Keratinocyte (primary cell): Measurements from ENCODE around the gene MFRP.

Experiments
- CTCF ChIP-seq, 3 experiments: IDR thresholded peaks in 1 of 3; conservative IDR thresholded peaks in 1 of 3; optimal IDR thresholded peaks in 1 of 3; 2 replicates in 2 of 3; 3 replicates in 1 of 3; pipeline versions ENCODE3 to v1.5.1; 2011; ENCODE audit warnings: low read length in 3 of 3, mild to moderate bottlenecking in 3 of 3, moderate library complexity in 2 of 3, control low read depth in 1 of 3, inconsistent platforms in 1 of 3; ENCODE audit not compliant: insufficient read depth in 2 of 3; ENCODE audit errors: extremely low read depth in 1 of 3
- EZH2 ChIP-seq: IDR thresholded peaks from one replicate; pipeline ENCODE4 v1.6.1; 2012; ENCODE audit warnings: inconsistent platforms, mild to moderate bottlenecking, low read length, moderate library complexity

GRCh38 chr11:119344291-119345010 lies 2.1 kb downstream of the MFRP start:
- TF ChIP-seq CTCF (optimal IDR thresholded peaks at IDR 0.05 in 1 of 3, IDR thresholded peaks at IDR 0.05 in 1 of 3, conservative IDR thresholded peaks at IDR 0.05 in 1 of 3; ENCODE audit: extremely low read depth in 1 of 3, insufficient read depth in 2 of 3, low read length in 3 of 3), result no peak
- TF ChIP-seq EZH2, result no peak
